PC-3 (cell line): Measurements from ENCODE around the gene NEK8.

Experiments
- CTCF ChIP-seq: fragments of 300-600 bp; sonication (generic); conservative IDR thresholded peaks from 2 replicates; pipeline ENCODE4 v1.5.1; 2017; ENCODE audit warnings: antibody characterized with exemption, low read depth, mild to moderate bottlenecking, low read length
- EZH2 ChIP-seq: fragments of 300-600 bp; sonication (generic); IDR thresholded peaks from one replicate; pipeline ENCODE4 v1.6.1; 2017; ENCODE audit warnings: antibody characterized with exemption, mild to moderate bottlenecking, low read length; ENCODE audit not compliant: unreplicated experiment

DNA sequence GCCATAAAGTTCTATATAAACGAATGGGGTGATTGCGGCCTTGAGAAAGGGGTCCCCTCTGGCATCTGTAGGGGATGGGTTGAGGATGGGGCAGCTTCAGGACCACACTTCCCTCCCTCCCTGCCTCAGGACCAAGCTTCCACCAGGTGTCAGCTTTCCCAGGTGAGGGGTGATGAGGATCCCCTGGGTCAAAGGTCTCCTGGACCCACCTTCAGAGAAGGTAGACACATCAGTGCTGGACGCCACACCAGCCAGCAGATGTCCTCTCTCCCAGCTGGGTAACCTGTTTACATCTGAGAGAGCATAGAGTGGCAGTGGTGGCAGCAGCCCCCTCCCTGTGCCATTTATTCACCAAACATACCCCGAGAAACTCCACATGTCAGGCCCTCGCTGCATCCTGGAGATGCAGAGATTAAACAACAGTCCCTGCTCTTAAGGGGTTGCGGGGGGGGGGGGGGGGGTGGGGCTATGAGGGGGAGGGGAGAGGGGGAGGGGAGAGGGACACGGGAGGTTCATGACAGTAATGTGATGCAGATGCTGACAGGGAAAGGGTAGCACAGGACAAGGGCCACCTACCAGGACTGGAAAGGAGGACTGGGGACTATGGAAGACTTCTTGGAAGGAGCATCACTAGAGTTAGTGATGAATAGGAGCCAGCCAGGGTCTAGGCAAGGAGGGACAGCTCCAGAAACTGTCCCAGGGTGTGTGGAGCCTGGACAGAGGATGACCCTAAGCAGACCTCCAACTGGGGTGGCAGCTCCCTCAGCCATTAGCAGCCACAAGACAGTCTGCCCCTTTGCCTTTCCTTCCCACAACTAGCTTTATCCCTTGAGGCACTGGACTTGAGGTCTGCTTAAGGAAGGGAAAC, 21.9 kb upstream of the NEK8 start:
- no peak for TF ChIP-seq CTCF
- TF ChIP-seq EZH2, result no peak
